BLaER1 treated with 17β-estradiol and CSF1 and Interleukin-3, amounts not matched to agents 10 nM and 100 nM (cell line): ENCODE results near the gene PAPPA.

Experiments
- H3K27ac ChIP-seq, 11 experiments: shearing (Covaris generic); formaldehyde crosslinking; 2 replicates each; pipeline ENCODE4 v1.8.1; 2022
- H3K27me3 ChIP-seq, 11 experiments: shearing (Covaris generic); formaldehyde crosslinking; 2 replicates each; pipeline ENCODE4 v1.8.1; 2022
- H3K36me3 ChIP-seq, 11 experiments: shearing (Covaris generic); formaldehyde crosslinking; 2 replicates each; pipeline ENCODE4 v1.8.1; 2022
- H3K4me1 ChIP-seq, 10 experiments: shearing (Covaris generic); formaldehyde crosslinking; 2 replicates each; pipeline ENCODE4 v1.8.1; 2022
- H3K4me2 ChIP-seq, 11 experiments: shearing (Covaris generic); formaldehyde crosslinking; 2 replicates each; pipeline ENCODE4 v1.8.1; 2022
- H3K4me3 ChIP-seq, 10 experiments: shearing (Covaris generic); formaldehyde crosslinking; 2 replicates each; pipeline ENCODE4 v1.8.1; 2022
- H3K9ac ChIP-seq, 11 experiments: shearing (Covaris generic); formaldehyde crosslinking; 2 replicates each; pipeline ENCODE4 v1.8.1; 2022
- H3K9me3 ChIP-seq, 11 experiments: shearing (Covaris generic); formaldehyde crosslinking; replicated peaks in 1 of 11; 2 replicates each; pipeline ENCODE4 v1.8.1; 2022
- H4K20me1 ChIP-seq, 11 experiments: shearing (Covaris generic); formaldehyde crosslinking; 2 replicates each; pipeline ENCODE4 v1.8.1; 2022
- Cebpa-rat ChIP-seq, 11 experiments: shearing (Covaris generic); IDR thresholded peaks; 2 replicates each; pipeline ENCODE4 v1.8.1; 2022

The PAPPA gene

GRCh38 chr9:116434314-116434713 lies 280.7 kb downstream of the PAPPA start:
- Histone ChIP-seq H3K4me3 (no peak overlapping the region), H3K4me2 (no peak overlapping the region), H3K27me3 (no peaks in the 10 kb centered on the region), H3K36me3 (peaks cover 0 to 10% (median 0%) of the 10 kb centered on the region in 11 experiments; a peak in 1 of 22 replicates), H3K27ac (no peak overlapping the region), H3K4me1 (no peaks in the 10 kb centered on the region), H4K20me1 (no peaks in the 10 kb centered on the region), H3K9ac (no peak overlapping the region), H3K9me3 (peaks cover 0 to 7% (median 0%) of the 10 kb centered on the region in 11 experiments; a peak in 2 of 22 replicates)
- TF ChIP-seq Cebpa-rat (IDR thresholded peaks at IDR 0.05), result no peak

- H3K36me3 ChIP-seq, result peaks cover 0 to 17% (median 0%) of the 10 kb centered on the region in 11 experiments; a peak in 2 of 22 replicates
- H3K4me1 ChIP-seq, result no peaks in the 10 kb centered on the region
- TF ChIP-seq Cebpa-rat (IDR thresholded peaks at IDR 0.05), result no peak
- no peak overlapping the region for H3K4me2 ChIP-seq
- no peak overlapping the region for H3K27ac ChIP-seq
- peaks cover 0 to 7% (median 0%) of the 10 kb centered on the region in 11 experiments; a peak in 2 of 22 replicates for H3K9me3 ChIP-seq
- H3K27me3 ChIP-seq, result no peaks in the 10 kb centered on the region
- H4K20me1 ChIP-seq, result no peaks in the 10 kb centered on the region
- no peak overlapping the region for H3K9ac ChIP-seq
- H3K4me3 ChIP-seq, result no peak overlapping the region
Observed at GRCh38 chr9:116435706-116436105, 282.1 kb downstream of the PAPPA start.

- no peaks in the 10 kb centered on the region for H3K27me3 ChIP-seq
- no peak overlapping the region for H3K9ac ChIP-seq
- H3K4me3 ChIP-seq, result no peak overlapping the region
- no peak overlapping the region for H3K4me2 ChIP-seq
- peaks cover 0 to 7% (median 0%) of the 10 kb centered on the region in 11 experiments; a peak in 2 of 22 replicates for H3K9me3 ChIP-seq
- H3K4me1 ChIP-seq, result no peaks in the 10 kb centered on the region
- no peaks in the 10 kb centered on the region for H4K20me1 ChIP-seq
- H3K27ac ChIP-seq, result no peak overlapping the region
- no peak for TF ChIP-seq Cebpa-rat (IDR thresholded peaks at IDR 0.05)
- H3K36me3 ChIP-seq, result peaks cover 0 to 21% (median 0%) of the 10 kb centered on the region in 11 experiments; a peak in 2 of 22 replicates
Observed at GRCh38 chr9:116436121-116436520, 282.5 kb downstream of the PAPPA start.

GRCh38 chr9:116437411-116438370 lies 284.1 kb downstream of the PAPPA start:
- Histone ChIP-seq H3K27ac (no peak overlapping the region), H3K4me2 (no peak overlapping the region), H3K36me3 (peaks cover 0 to 27% (median 0%) of the 10 kb centered on the region in 11 experiments; a peak in 3 of 22 replicates), H3K9me3 (peaks cover 0 to 7% (median 0%) of the 10 kb centered on the region in 11 experiments; a peak in 2 of 22 replicates), H3K9ac (no peak overlapping the region), H3K27me3 (no peaks in the 10 kb centered on the region), H3K4me1 (no peaks in the 10 kb centered on the region), H3K4me3 (no peak overlapping the region), H4K20me1 (no peaks in the 10 kb centered on the region)
- no peak for TF ChIP-seq Cebpa-rat (IDR thresholded peaks at IDR 0.05)

GRCh38 chr9:116442528-116442927 lies 288.9 kb downstream of the PAPPA start:
- no peak overlapping the region for H3K27ac ChIP-seq
- H3K36me3 ChIP-seq, result peaks cover 0 to 23% (median 0%) of the 10 kb centered on the region in 11 experiments; a peak in 3 of 22 replicates
- H4K20me1 ChIP-seq, result no peaks in the 10 kb centered on the region
- peaks cover 0 to 1% (median 0%) of the 10 kb centered on the region in 11 experiments; a peak in 2 of 22 replicates for H3K9me3 ChIP-seq
- H3K27me3 ChIP-seq, result no peaks in the 10 kb centered on the region
- no peak overlapping the region for H3K9ac ChIP-seq
- no peak for TF ChIP-seq Cebpa-rat (IDR thresholded peaks at IDR 0.05)
- peaks cover 0 to 6% (median under 1%) of the 10 kb centered on the region in 10 experiments; a peak in 10 of 20 replicates for H3K4me1 ChIP-seq
- no peak overlapping the region for H3K4me2 ChIP-seq
- H3K4me3 ChIP-seq, result no peak overlapping the region

GRCh38 chr9:116447934-116448333 lies 294.3 kb downstream of the PAPPA start:
- H3K4me2 ChIP-seq, result peak overlapping the region in 8 of 11 experiments; percentile 32 to 62 (median 51); a peak in 14 of 22 replicates
- H3K9ac ChIP-seq, result peak overlapping the region in 1 of 11 experiments; percentile 59; a peak in 1 of 22 replicates
- H3K27me3 ChIP-seq, result no peaks in the 10 kb centered on the region
- peak overlapping the region in 6 of 11 experiments; percentile 42 to 70 (median 58); a peak in 10 of 22 replicates for H3K27ac ChIP-seq
- no peak overlapping the region for H3K4me3 ChIP-seq
- H3K4me1 ChIP-seq, result peaks cover 0 to 19% (median 14%) of the 10 kb centered on the region in 10 experiments; a peak in 14 of 20 replicates
- no peaks in the 10 kb centered on the region for H4K20me1 ChIP-seq
- TF ChIP-seq Cebpa-rat (IDR thresholded peaks at IDR 0.05), result no peak
- no peaks in the 10 kb centered on the region for H3K36me3 ChIP-seq
- H3K9me3 ChIP-seq, result no peaks in the 10 kb centered on the region

- TF ChIP-seq Cebpa-rat (IDR thresholded peaks at IDR 0.05), result no peak
- Histone ChIP-seq H3K9me3 (0 out of 22 replicates have a peak, but pooled peaks cover 0 to under 1% (median 0%) of the 10 kb centered on the region in 11 experiments), H3K9ac (peak overlapping the region in 1 of 11 experiments; percentile 59; a peak in 1 of 22 replicates), H3K27ac (peak overlapping the region in 6 of 11 experiments; percentile 42 to 70 (median 58); a peak in 12 of 22 replicates), H3K4me2 (peak overlapping the region in 5 of 11 experiments; percentile 41 to 62 (median 50); a peak in 7 of 22 replicates), H3K4me1 (peaks cover 0 to 19% (median 14%) of the 10 kb centered on the region in 10 experiments; a peak in 14 of 20 replicates), H3K27me3 (no peaks in the 10 kb centered on the region), H4K20me1 (no peaks in the 10 kb centered on the region), H3K4me3 (no peak overlapping the region), H3K36me3 (no peaks in the 10 kb centered on the region)
Observed at GRCh38 chr9:116448431-116448830, 294.8 kb downstream of the PAPPA start.

- H3K36me3 ChIP-seq, result no peaks in the 10 kb centered on the region
- H3K9ac ChIP-seq, result no peak overlapping the region
- no peaks in the 10 kb centered on the region for H3K27me3 ChIP-seq
- no peak for TF ChIP-seq Cebpa-rat (IDR thresholded peaks at IDR 0.05)
- H4K20me1 ChIP-seq, result no peaks in the 10 kb centered on the region
- H3K4me3 ChIP-seq, result no peak overlapping the region
- H3K4me2 ChIP-seq, result peak overlapping the region in 2 of 11 experiments; percentile 9 to 14; a peak in 1 of 22 replicates
- peaks cover 0 to 19% (median 14%) of the 10 kb centered on the region in 10 experiments; a peak in 14 of 20 replicates for H3K4me1 ChIP-seq
- H3K9me3 ChIP-seq, result 0 out of 22 replicates have a peak, but pooled peaks cover 0 to 4% (median 0%) of the 10 kb centered on the region in 11 experiments
- H3K27ac ChIP-seq, result no peak overlapping the region; a peak in 1 of 22 replicates
Observed at GRCh38 chr9:116449949-116450348, 296.4 kb downstream of the PAPPA start.
